Natural killer cell (primary cell): Measurements from ENCODE around the gene GLT6D1. TPM values are rescaled to one million over a fixed set of nuclear protein-coding genes. Genes with fewer than 3 reads are reported as not detected.

Source experiments
- ATAC-seq, 3 donors: fragments of 150-1000 bp in 2 of 3; fragments of 200-7000 bp in 1 of 3; cut with Tn5 transposase; 1 replicate in 1 of 3; 2 replicates in 2 of 3; pipeline ENCODE4 v1.10.0; 2021; ENCODE audit warnings: mild to moderate bottlenecking in 2 of 3, moderate library complexity in 2 of 3
- DNase-seq, 2 donors: peaks; one replicate each; pipeline versions ENCODE4 v3.0.0 to v3.0.0-alpha.2; 2013 to 2021; ENCODE audit warnings: mixed read lengths in 1 of 2
- H3K27ac ChIP-seq: one replicate; pipeline ENCODE4 v1.5.1; 2013; ENCODE audit warnings: mild to moderate bottlenecking, low read length
- H3K27me3 ChIP-seq: one replicate; pipeline ENCODE4 v1.6.1; 2013; ENCODE audit warnings: low read length; ENCODE audit not compliant: control insufficient read depth, insufficient read depth
- H3K36me3 ChIP-seq: one replicate; pipeline ENCODE4 v1.6.1; 2013; ENCODE audit warnings: low read length; ENCODE audit not compliant: control insufficient read depth, insufficient read depth
- H3K4me1 ChIP-seq: one replicate; pipeline ENCODE4 v1.6.1; 2013; ENCODE audit warnings: low read length; ENCODE audit not compliant: control insufficient read depth, insufficient read depth
- H3K4me3 ChIP-seq: one replicate; pipeline ENCODE4 v1.5.1; 2013; ENCODE audit warnings: low read length
- H3K9me3 ChIP-seq: one replicate; pipeline ENCODE4 v1.6.1; 2013; ENCODE audit warnings: low read length; ENCODE audit not compliant: control insufficient read depth, insufficient read depth
- H3K27ac Mint-ChIP-seq, 2 donors: one replicate each; pipeline ENCODE4 v1.8.0; 2022; ENCODE audit warnings: mild to moderate bottlenecking in 2 of 2, mixed read lengths in 2 of 2, moderate library complexity in 1 of 2
- H3K27me3 Mint-ChIP-seq, 2 donors: one replicate each; pipeline ENCODE4 v1.8.0; 2022; ENCODE audit warnings: low read depth in 2 of 2, mixed read lengths in 2 of 2
- H3K36me3 Mint-ChIP-seq: one replicate; pipeline ENCODE4 v1.8.0; 2022; ENCODE audit warnings: mixed read lengths
- H3K4me1 Mint-ChIP-seq, 2 donors: one replicate each; pipeline ENCODE4 v1.8.0; 2022; ENCODE audit warnings: mixed read lengths in 2 of 2
- H3K4me3 Mint-ChIP-seq: one replicate; pipeline ENCODE4 v1.8.0; 2022; ENCODE audit warnings: mild to moderate bottlenecking, moderate library complexity, mixed read lengths
- H3K9me3 Mint-ChIP-seq, 2 donors: one replicate each; pipeline ENCODE4 v1.8.0; 2022; ENCODE audit warnings: mixed read lengths in 2 of 2
- WGBS: methylation state at CpG from one replicate; pipeline ENCODE4 v1.1.7; 2013; ENCODE audit warnings: missing lambda C conversion rate; ENCODE audit not compliant: insufficient coverage; 5-methylcytosine and 5-hydroxymethylcytosine counted together
- intact Hi-C: fragments of 100-400 bp; cut with micrococcal nuclease; formaldehyde crosslinking; loops from one replicate; pipeline ENCODE4 v1.14.2; 2022
- total RNA-seq, 4 donors: library from RNA; stranded (reverse); fragments of 120-200 nt in 1 of 4; gene quantifications; one replicate each; pipeline versions ENCODE4 v1.2.3 to v1.2.4, GENCODE V29; 2013 to 2022
- TF ChIP-seq, protein P1 (sequence below): fragments of 200-600 bp; IDR thresholded peaks from one replicate; pipeline ENCODE4 v1.8.0; 2022; ENCODE audit warnings: antibody characterized with exemption

Gene GLT6D1
- total RNA-seq, 3 donors from 2014 or later (not counting 1 experiment from before 2014, with no cell fraction given), result not detected

DNA sequence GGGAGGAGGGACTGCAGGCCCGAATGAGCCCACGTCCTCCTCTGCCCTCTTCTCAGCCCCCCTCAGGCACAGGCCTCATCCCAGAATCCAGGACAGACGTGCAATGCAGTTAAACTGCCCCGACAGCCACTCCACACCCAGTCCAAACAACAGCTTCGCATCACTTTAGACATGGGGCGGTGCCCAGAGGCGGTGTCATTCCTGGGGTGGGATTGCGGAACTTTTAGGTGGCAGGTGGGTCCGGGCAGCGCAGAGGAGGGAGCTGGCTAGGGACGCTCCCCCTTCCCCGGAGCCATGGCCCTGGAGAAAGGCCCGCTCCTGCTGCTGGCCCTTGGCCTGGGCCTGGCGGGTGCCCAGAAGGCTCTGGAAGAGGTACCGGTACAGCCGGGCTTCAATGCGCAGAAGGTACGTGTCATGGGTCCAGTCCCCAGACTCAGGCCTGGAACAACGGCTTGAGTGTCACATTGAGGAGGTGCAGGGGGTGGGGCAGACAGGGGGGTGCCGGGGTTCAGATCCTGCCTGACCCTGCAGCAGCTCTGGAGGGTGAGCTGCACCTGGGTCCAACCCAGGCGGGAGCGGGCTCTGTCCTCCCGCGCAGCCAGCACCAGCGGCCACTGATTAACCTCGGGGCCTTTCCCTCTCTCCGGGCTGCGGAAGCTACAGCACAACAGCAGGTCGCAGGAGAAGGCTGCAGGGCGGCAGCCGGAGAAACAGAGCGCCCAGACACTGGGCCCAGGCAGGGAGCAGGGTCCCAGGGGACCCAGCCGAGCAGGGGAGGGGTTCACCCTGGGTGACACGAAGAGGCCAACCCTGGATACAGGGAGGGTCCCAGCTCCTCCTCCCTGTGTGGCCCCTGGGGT lies 25.2 kb downstream of the GLT6D1 start:
- TF ChIP-seq, protein P1, sequence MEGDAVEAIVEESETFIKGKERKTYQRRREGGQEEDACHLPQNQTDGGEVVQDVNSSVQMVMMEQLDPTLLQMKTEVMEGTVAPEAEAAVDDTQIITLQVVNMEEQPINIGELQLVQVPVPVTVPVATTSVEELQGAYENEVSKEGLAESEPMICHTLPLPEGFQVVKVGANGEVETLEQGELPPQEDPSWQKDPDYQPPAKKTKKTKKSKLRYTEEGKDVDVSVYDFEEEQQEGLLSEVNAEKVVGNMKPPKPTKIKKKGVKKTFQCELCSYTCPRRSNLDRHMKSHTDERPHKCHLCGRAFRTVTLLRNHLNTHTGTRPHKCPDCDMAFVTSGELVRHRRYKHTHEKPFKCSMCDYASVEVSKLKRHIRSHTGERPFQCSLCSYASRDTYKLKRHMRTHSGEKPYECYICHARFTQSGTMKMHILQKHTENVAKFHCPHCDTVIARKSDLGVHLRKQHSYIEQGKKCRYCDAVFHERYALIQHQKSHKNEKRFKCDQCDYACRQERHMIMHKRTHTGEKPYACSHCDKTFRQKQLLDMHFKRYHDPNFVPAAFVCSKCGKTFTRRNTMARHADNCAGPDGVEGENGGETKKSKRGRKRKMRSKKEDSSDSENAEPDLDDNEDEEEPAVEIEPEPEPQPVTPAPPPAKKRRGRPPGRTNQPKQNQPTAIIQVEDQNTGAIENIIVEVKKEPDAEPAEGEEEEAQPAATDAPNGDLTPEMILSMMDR, result no peak
- Mint-ChIP-seq H3K36me3 (no peaks in the 10 kb centered on the region), H3K27ac (no peak overlapping the region), H3K27me3 (no peaks in the 10 kb centered on the region), H3K9me3 (peaks cover 0 to 2% of the 10 kb centered on the region in 2 donors), H3K4me1 (no peaks in the 10 kb centered on the region), H3K4me3 (no peak overlapping the region)
- H3K27me3 ChIP-seq, result no peaks in the 10 kb centered on the region
- intact Hi-C loops, result no loop called here
- H3K27ac ChIP-seq, result no peak overlapping the region
- DNase-seq (no peak), ATAC-seq (no peak)
- 86% methylated on average over 34 of the region's 34 CpGs for WGBS
- H3K4me1 ChIP-seq, result no peaks in the 10 kb centered on the region
- H3K9me3 ChIP-seq, result no peaks in the 10 kb centered on the region
- no peak overlapping the region for H3K4me3 ChIP-seq
- no peaks in the 10 kb centered on the region for H3K36me3 ChIP-seq

DNA sequence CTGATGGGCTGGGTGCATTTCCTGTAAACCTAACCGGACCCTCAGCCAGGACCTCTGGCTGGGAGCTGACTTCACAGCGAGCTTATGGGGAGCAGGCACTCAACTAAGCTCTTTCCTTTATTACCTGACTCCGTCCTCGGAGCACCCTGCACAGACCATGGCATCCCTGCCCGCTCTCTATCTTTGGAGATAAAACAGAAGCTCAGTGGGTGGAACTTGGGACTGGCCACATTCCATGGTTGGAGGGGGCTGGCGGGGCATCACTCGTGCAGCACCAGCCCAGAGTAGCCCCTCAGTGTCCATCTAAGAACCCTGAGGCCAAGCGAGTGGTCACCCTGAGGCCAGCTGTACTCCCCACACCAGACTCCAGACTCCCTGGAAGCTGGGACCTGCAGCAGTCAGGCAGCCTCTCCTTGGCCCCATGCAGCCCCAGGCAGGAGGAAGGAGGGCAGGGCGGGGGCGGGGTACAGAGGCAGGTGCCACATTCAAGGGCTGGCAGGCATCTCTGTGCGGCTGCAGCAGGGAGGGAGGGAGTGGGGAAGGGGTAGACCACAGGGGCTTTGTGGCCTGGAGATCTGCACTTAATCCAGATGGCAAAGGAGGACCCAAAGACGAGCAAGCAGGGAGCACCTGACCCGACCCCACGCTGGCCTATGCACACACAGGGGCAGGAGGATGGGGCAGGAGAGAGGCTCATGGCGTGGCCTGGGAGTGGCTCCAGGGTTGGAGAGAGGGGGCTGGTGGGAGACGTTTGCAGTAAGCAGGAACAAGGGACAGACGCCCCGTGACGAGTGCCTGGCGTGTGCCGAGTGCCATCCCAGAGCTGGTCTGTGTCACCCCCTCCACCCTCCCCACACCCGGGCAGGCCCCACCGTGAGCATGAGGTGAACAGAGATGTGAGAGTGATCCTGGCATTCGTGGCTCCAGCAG lies 26.1 kb downstream of the GLT6D1 start:
- intact Hi-C loops, result no loop called here
- H3K27me3 Mint-ChIP-seq, result no peaks in the 10 kb centered on the region

GRCh38 chr9:135612437-135612836 lies 26.9 kb downstream of the GLT6D1 start:
- WGBS, result 92% methylated on average over 8 of the region's 8 CpGs
- TF ChIP-seq, protein P1, result no peak
- H3K27me3 Mint-ChIP-seq, result no peaks in the 10 kb centered on the region
- DNase-seq (no peak), ATAC-seq (no peak)
- Histone ChIP-seq H3K4me1 (no peaks in the 10 kb centered on the region), H3K27me3 (no peaks in the 10 kb centered on the region), H3K9me3 (no peaks in the 10 kb centered on the region), H3K4me3 (no peak overlapping the region), H3K27ac (no peak overlapping the region), H3K36me3 (no peaks in the 10 kb centered on the region)
- H3K36me3 Mint-ChIP-seq, result no peaks in the 10 kb centered on the region
- intact Hi-C loops, result no loop called here
- peaks cover 0 to 2% of the 10 kb centered on the region in 2 donors for H3K9me3 Mint-ChIP-seq
- no peaks in the 10 kb centered on the region for H3K4me1 Mint-ChIP-seq
- no peak overlapping the region for H3K4me3 Mint-ChIP-seq
- no peak overlapping the region for H3K27ac Mint-ChIP-seq

More for the DNA sequence above, 26.1 kb downstream of the GLT6D1 start:
- WGBS, result 72% methylated on average over 16 of the region's 24 CpGs
- Histone ChIP-seq H3K27me3 (no peaks in the 10 kb centered on the region), H3K36me3 (no peaks in the 10 kb centered on the region), H3K4me1 (no peaks in the 10 kb centered on the region), H3K4me3 (no peak overlapping the region), H3K27ac (no peak overlapping the region), H3K9me3 (no peaks in the 10 kb centered on the region)
- Mint-ChIP-seq H3K9me3 (peaks cover 0 to 2% of the 10 kb centered on the region in 2 donors), H3K27ac (no peak overlapping the region), H3K4me1 (no peaks in the 10 kb centered on the region), H3K36me3 (no peaks in the 10 kb centered on the region), H3K4me3 (no peak overlapping the region)
- DNase-seq (no peak), ATAC-seq (no peak)
- TF ChIP-seq, protein P1, result no peak
